ENCODE measurements around the gene ABCC4. TPM values are rescaled to one million over a fixed set of nuclear protein-coding genes. Genes with fewer than 3 reads are reported as not detected.
"Not testable (repeated sequence)": the region's sequence is repeated elsewhere in the genome, so short reads cannot be mapped to it uniquely, and the experiment has no call there.

The ABCC4 gene
- total RNA-seq, 1 donor from 2014 or later = 13.3 TPM

DNA sequence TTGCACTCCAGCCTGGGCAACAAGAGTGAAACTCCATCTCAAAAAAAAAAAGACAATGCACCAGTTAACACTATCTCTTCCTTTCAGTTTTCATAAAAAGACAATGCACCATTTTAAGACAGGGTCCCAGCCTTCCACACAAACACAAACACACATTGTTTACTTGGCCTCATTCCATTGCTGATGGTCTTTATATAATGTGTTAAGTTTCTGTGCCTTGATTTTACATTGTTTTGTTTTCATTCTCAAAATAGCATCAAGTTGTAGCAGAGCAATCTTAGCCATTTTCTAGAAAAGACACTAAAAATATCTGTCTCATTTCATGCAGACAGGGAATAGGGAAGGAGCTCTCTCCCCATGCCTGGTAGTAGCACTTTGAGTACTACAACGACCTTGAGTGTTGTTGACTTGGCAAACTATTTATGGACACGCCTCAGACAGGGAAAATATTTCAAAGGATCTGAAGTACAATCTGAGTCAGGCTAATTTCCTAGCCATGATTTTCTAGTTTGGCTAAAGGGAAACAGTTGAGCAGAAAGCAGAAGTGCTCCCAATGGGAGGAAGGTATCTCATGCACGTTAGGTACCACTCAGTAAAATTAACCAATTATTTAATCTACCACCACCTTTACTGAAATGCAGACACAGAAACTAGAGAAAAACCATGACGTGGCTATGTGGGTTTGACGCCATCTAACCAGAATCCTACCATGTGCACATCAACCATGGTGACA is 120.6 kb downstream of the ABCC4 start:
- Histone ChIP-seq H3K4me3 (no peak overlapping the region), H3K4me1 (no peaks in the 10 kb centered on the region), H3K9me3 (no peaks in the 10 kb centered on the region), H3K27me3 (no peaks in the 10 kb centered on the region), H3K27ac (no peak overlapping the region), H3K36me3 (no peaks in the 10 kb centered on the region)
- TF ChIP-seq POLR2A (IDR thresholded peaks at IDR 0.05) = no peak
- TF ChIP-seq, protein P1, sequence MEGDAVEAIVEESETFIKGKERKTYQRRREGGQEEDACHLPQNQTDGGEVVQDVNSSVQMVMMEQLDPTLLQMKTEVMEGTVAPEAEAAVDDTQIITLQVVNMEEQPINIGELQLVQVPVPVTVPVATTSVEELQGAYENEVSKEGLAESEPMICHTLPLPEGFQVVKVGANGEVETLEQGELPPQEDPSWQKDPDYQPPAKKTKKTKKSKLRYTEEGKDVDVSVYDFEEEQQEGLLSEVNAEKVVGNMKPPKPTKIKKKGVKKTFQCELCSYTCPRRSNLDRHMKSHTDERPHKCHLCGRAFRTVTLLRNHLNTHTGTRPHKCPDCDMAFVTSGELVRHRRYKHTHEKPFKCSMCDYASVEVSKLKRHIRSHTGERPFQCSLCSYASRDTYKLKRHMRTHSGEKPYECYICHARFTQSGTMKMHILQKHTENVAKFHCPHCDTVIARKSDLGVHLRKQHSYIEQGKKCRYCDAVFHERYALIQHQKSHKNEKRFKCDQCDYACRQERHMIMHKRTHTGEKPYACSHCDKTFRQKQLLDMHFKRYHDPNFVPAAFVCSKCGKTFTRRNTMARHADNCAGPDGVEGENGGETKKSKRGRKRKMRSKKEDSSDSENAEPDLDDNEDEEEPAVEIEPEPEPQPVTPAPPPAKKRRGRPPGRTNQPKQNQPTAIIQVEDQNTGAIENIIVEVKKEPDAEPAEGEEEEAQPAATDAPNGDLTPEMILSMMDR (IDR thresholded peaks at IDR 0.05) = no peak
- TF ChIP-seq POLR2AphosphoS5 (IDR thresholded peaks at IDR 0.05; ENCODE audit: insufficient read depth in 1 of 2, low read depth in 1 of 2) = no peak
- intact Hi-C loops (cut with DNase I) = no loop called here
- no peak for DNase-seq (ENCODE audit: extremely low spot score in 2 of 2)

DNA sequence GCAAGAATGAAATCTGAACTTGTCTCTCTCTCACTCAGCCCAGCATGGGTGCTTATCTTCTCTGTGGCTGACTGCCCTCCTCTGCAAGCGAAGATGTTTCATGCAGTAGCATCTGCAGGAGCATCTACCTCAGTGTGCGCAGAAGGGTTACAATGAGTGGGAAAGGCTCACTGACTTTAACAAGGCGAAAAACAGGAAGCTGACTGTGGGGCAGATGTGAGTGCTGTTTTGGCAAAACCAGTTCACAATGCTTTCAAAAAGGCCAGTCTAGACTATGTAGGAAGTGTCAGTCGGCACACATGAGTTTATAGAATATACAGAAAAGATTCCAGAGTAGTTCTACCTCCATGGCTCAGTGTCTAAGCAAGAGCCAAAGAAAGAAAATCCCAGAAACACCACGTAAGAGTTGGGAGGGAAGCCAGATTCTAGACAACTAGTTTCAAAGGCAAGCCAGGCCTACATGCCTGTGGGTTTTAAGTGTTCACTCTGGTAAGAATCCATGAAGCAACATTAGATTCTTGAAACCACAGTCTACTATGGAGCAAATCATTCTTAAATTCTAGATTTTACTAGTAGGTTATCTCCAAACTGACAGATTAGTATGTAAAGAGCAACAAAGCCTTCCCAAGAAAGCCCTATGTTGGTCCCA is 124.5 kb downstream of the ABCC4 start:
- intact Hi-C loops (cut with DNase I) = no loop called here

DNA sequence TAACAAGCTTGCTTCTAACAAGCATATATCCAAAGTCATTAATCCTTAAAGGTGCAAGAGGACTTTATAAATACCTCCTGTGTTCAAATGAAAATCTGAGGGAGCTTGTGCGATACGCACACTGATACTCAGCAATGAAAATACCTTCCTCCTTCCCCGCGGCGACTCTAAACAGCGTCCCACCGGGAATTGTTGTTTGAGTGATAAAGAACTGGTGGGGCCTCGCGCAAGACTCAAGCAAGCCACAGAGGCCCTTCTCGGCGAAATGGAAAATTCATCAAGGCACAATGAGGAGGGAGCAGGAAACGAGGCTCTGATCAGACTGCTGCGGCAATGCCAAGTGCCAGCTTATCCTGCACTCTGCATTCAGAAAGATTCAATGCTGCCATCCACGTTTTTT is 126.7 kb downstream of the ABCC4 start:
- H3K36me3 ChIP-seq = no peaks in the 10 kb centered on the region
- TF ChIP-seq, protein P1 (IDR thresholded peaks at IDR 0.05) = no peak
- TF ChIP-seq POLR2AphosphoS5 (IDR thresholded peaks at IDR 0.05; ENCODE audit: insufficient read depth in 1 of 2, low read depth in 1 of 2) = no peak
- TF ChIP-seq POLR2A (IDR thresholded peaks at IDR 0.05) = no peak
- intact Hi-C loops (cut with DNase I) = no loop called here

More for the DNA sequence above, 124.5 kb downstream of the ABCC4 start:
- H3K36me3 ChIP-seq = no peaks in the 10 kb centered on the region
- H3K27me3 ChIP-seq = no peaks in the 10 kb centered on the region
- H3K4me1 ChIP-seq = no peaks in the 10 kb centered on the region
- no peak overlapping the region for H3K27ac ChIP-seq
- no peak overlapping the region for H3K4me3 ChIP-seq
- TF ChIP-seq POLR2A (IDR thresholded peaks at IDR 0.05) (no peak), POLR2AphosphoS5 (IDR thresholded peaks at IDR 0.05; ENCODE audit: insufficient read depth in 1 of 2, low read depth in 1 of 2) (no peak)
- TF ChIP-seq, protein P1 (IDR thresholded peaks at IDR 0.05) = no peak
- no peak for DNase-seq (ENCODE audit: extremely low spot score in 2 of 2)
- H3K9me3 ChIP-seq = no peaks in the 10 kb centered on the region

DNA sequence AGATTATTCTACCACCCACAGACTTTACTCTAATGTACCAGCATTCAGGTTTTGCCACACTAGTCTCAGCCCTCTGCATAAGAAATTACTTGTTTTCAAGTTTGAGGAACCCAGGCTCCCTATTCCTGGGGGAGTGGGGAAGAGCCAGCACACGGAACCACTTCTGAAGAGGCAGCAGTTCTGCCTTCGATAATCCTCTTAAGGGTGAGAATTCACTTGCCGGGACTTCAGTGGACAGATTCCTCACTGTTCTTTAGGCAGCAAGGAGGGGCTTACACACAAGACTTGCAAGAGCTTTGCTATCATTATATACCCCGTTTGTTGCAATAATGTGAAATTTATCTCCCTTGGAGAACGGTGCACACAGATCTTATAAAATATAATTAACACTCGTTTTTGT is 133.1 kb downstream of the ABCC4 start:
- TF ChIP-seq, protein P1 (IDR thresholded peaks at IDR 0.05) = no peak
- DNase-seq (ENCODE audit: extremely low spot score in 2 of 2) = no peak
- Histone ChIP-seq H3K36me3 (no peaks in the 10 kb centered on the region), H3K9me3 (no peaks in the 10 kb centered on the region), H3K4me1 (no peaks in the 10 kb centered on the region), H3K4me3 (no peak overlapping the region), H3K27me3 (no peaks in the 10 kb centered on the region), H3K27ac (no peak overlapping the region)
- intact Hi-C loops (cut with DNase I) = no loop called here

More for the DNA sequence above, 126.7 kb downstream of the ABCC4 start:
- no peak overlapping the region for H3K27ac ChIP-seq
- H3K9me3 ChIP-seq = no peaks in the 10 kb centered on the region
- no peaks in the 10 kb centered on the region for H3K27me3 ChIP-seq
- no peak for DNase-seq (ENCODE audit: extremely low spot score in 2 of 2)
- H3K4me3 ChIP-seq = no peak overlapping the region
- no peaks in the 10 kb centered on the region for H3K4me1 ChIP-seq

DNA sequence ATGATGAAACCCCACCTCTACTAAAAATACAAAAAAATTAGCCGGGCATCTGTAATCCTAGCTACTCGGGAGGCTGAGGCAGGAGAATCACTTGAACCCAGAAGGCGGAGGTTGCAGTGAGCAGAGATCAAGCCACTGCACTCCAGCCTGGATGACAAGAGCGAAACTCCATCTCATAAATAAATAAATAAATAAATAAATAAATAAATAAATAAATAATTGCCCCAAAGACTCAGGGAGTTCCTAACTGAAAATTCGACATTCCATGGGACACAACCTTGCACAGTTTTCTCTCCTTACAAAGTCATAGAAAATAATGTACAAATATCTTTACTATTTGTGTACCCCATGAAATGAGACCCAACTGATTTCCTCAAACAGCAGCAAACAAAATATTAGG is 134.2 kb downstream of the ABCC4 start:
- DNase-seq (ENCODE audit: extremely low spot score in 2 of 2); H3K4me1 ChIP-seq; H3K36me3 ChIP-seq; H3K4me3 ChIP-seq; H3K27me3 ChIP-seq; H3K9me3 ChIP-seq; intact Hi-C loops (cut with DNase I); H3K27ac ChIP-seq: not testable (repeated sequence)

Data from vagina (tissue), 2 donors.